GM18519 (cell line): ENCODE measurements around the gene OSBPL2.

Experiments
- ATAC-seq: cut with Tn5 transposase; IDR thresholded peaks from one replicate; pipeline ENCODE4 v1.9.1; 2021; ENCODE audit warnings: mild to moderate bottlenecking, moderate library complexity; ENCODE audit not compliant: unreplicated experiment, low FRiP score

Gene OSBPL2

GRCh38 chr20:62320581-62321354 is 82.4 kb downstream of the OSBPL2 start:
- no peak for ATAC-seq

GRCh38 chr20:62321521-62321948 is 83.2 kb downstream of the OSBPL2 start:
- no peak for ATAC-seq

DNA sequence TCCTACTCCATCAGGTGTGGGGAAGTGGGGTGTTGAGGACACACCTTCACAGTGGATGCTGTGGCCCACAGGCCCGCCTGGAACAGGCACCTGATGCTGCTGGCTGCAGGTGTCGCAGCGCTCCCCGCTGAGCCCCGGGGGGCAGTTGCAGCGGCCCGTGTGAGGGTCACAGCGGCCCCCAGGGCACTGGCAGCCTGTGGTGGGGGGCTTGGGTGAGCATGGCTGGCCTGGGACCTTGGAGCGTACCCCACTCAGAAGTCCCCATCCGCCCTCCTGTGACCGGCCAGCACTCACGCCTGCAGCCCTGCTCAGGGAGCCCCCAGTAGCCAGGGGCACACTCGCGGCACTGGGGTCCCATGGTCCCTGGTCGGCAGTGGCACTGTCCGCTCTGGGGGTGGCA is 83.7 kb downstream of the OSBPL2 start:
- no peak for ATAC-seq

- ATAC-seq = no peak
These were observed 84.2 kb downstream of the OSBPL2 start for GRCh38 chr20:62322492-62323041.

GRCh38 chr20:62323146-62323979 is 85.0 kb downstream of the OSBPL2 start:
- no peak for ATAC-seq

DNA sequence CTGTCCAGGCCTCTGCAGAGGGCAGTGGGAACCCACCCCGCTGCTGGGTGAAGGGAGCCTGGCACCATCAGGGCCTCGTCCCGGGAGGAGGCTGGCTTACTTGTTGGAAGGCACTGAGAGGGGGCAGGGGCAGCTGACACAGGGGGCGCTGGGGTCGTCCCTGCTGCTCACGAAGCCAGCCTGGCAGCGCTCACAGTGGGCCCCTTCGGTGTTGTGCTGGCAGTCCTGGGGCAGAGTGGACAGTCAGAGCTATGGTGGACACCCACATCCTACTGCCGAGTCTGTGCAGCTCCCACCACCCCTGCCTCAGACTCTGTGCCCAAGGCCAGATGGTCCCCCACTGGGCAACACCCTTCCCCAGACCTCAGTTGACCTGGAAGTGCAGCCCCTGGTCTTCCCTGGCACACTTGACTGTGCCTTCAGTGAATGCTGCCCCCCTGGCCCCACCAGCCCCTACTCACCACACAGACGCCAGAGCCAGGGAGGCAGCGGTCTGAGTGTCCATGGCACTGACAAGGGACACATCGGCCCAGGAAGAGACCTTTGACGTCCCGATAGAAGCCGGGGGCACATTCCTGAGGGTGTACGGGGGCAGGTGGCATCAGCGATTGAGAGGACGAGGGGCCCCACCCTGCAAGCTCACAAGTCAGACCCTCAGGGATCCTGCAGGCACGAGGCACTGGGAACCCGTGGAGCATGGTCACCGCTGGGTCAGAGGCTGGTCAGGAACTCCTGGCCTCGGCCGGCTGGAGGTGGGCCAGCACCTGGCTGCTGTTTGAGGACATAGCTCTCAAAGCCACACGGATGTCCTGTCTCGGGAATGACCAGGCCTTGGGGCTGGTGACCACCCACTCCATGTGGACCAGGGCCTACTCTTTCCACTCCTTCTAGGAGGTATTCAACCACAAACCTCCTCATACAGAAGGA is 85.9 kb downstream of the OSBPL2 start:
- no peak for ATAC-seq

DNA sequence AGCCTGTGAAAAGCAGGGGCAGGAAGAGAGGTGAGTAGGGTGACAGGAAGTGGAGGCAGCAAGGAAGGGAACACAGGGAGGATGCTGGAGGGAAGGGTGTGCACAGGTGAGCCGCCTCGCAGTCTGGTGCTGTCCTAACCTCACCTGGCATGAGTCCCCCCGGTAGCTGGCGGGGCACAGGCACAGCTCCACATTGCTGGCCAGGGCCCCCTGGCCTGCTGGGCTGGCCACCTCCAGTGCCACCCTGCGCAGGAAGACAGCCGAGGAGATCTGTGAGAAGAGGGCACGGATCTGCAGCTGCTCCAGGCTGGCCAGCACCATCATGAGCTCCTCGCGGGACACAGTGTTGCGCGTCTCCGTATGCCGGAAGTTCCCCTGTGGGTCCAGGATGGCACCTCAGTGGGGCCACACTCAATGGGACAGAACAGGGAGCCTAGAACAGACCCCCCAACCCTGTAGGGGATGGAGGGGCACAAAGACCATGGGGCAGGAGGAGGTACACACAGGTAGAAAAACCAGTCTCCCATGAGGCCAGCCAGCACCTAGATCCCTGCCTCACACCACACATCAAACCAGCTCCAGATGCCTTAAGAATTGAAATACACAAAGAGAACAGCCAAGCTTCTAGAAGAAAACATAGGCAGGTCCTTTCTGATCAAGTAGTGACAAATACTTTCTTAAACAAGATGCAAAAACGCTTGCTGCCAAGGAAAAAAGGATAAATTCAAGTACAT is 87.0 kb downstream of the OSBPL2 start:
- no peak for ATAC-seq

- ATAC-seq = no peak
These were observed 88.2 kb downstream of the OSBPL2 start for GRCh38 chr20:62326559-62326958.

DNA sequence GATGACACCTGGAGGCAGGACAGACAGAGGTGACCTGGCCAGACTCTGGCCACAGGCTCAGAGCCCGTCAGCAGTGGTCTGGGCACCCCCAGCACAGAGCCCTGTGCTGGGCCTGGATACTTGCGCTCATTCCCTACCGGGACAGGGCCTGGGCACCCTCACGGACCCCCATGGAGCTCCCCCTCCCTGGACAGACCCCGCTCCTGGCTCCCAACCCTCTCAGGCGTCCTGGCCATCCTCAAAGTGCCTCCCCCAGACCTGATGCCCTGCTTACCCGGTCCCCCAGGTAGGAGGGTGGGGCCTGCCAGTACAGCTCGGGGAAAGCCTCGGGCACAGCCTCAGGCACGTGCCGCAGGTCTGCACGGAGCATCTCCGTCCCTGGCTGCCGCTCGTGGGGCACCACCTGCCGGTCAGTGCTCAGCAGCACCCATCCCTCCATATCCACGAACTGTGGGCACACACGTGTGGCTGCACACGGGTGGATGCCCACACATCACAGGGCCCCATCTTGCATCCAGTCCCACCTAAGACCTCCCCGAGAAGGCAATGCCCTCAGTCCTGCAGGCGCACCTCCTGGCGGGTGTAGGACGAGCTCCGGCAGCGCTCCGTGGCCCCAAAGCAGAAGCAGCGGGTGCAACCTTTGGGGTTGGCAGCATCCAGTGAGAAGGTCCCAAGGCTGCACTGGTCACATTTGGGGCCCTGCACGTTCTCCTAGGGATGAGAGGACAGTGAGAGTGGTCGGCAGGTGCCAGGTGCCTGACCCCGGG is 88.8 kb downstream of the OSBPL2 start:
- no peak for ATAC-seq

GRCh38 chr20:62327726-62328495 is 89.6 kb downstream of the OSBPL2 start:
- no peak for ATAC-seq

DNA sequence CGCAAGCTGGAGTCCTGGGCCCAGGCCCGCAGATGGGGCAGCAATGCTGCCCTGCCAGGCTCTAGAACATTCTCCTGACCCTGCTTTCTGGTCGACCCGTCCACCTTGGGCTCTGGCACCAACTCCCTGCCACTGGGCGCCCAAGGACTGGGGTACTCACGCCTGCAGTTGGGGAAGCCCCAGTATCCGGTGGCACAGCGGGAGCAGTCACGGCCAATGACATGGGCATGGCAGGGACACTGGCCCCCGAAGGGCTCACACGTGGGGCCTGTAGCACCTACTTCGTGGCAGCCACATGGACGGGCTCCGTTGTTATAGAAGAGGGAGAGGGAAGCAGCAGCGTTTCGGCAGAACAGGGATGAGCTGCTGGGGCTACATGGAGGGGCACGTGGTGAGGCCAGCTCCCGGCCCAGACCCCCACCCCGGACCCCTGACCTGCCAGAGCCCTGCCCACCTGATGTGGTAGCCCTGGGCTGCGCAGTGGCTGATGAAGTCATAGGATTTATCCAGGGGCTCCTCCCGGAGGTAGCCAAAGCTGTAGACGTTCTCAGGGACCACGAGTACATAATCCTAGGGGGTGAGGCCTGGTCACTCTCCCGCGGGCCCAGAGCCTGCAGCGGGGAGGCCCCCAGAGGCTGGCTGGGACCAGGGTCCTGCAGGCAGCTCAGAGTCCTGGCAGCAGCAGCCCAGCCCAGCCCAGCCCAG is 90.5 kb downstream of the OSBPL2 start:
- ATAC-seq = no peak

- ATAC-seq = no peak
These were observed 91.4 kb downstream of the OSBPL2 start for GRCh38 chr20:62329389-62330377.

GRCh38 chr20:62330576-62331317 is 92.4 kb downstream of the OSBPL2 start:
- no peak for ATAC-seq

DNA sequence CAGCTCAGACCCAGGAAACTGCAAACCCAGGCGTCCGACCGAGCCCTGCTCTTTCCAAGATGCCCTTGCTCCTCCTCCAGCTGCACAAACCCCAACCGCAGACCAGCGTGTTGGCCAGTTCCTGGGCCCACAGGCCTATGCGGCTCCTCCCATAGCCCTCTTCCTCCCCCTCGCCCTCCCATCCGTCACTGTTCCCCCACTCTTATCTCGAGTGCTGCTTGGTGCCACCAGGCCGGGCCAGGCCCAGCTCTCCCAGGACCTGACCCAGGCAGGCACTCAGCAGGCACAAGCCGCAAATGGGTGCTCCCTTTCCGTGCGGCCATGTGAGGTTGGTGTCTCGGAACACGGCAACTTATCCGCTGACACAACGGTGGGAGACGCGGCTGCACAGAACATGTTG is 93.0 kb downstream of the OSBPL2 start:
- no peak for ATAC-seq

GRCh38 chr20:62332421-62332820 is 94.1 kb downstream of the OSBPL2 start:
- no peak for ATAC-seq
